GM21529 (cell line): ENCODE data around the gene GABARAP.

Experiments used
- ATAC-seq: cut with Tn5 transposase; IDR thresholded peaks from one replicate; pipeline ENCODE4 v1.9.1; 2021; ENCODE audit not compliant: unreplicated experiment

Gene GABARAP

DNA sequence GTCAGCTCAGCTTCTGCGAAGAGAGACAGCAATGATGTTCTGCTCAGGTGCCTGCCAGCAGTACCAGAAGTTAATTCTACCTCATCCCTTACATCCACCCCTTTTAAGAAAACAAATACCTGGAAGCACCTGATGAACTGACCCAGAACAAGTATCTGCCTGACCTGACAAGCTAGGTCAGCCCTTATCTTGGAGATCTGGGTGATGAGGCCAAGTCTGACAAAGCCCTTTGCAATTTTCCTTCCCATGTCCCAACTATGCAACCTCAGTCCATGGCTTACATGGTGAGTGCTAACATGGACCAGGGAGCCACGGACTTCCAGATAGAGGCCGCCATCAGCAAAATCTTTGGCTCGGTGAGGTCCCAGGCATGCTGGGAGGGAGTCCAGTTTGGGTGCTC is 18.9 kb downstream of the GABARAP start:
- ATAC-seq, result no peak

GRCh38 chr17:7222972-7223292 is 19.3 kb downstream of the GABARAP start:
- no peak for ATAC-seq

- no peak for ATAC-seq
These were observed 19.9 kb downstream of the GABARAP start for GRCh38 chr17:7222093-7222971.

DNA sequence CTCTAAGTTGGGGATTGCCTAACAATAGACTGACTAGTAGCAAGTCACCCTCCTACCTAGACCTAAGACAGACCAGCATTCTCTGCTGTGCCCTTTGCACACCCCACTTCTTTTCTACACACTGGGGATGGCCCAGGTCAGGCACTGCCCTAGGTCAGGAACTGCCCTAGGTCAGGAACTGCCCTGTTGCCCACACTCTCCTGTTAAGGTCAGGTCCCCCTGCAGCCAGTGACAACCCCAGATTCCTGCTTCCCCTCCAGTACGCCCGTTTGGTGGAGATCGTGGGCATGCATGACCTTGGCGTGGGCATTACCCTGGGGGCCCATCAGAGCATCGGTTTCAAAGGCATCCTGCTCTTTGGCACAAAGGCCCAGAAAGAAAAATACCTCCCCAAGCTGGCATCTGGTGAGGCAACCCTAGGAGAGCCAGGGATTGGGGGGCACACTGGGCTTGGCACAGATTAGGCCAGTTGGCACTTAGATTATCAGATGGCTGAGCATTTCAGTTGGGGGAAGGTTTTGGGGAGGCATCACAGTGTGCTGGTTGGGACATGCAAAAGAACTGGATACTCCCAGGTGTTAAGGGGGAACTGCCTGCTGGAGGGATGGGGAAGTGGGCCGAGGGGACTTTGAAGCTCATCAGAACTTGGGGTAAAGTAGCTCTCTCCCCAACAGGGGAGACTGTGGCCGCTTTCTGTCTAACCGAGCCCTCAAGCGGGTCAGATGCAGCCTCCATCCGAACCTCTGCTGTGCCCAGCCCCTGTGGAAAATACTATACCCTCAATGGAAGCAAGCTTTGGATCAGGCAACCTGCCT is 20.8 kb downstream of the GABARAP start:
- ATAC-seq, result no peak

GRCh38 chr17:7220593-7221277 is 21.5 kb downstream of the GABARAP start:
- ATAC-seq, result no peak

DNA sequence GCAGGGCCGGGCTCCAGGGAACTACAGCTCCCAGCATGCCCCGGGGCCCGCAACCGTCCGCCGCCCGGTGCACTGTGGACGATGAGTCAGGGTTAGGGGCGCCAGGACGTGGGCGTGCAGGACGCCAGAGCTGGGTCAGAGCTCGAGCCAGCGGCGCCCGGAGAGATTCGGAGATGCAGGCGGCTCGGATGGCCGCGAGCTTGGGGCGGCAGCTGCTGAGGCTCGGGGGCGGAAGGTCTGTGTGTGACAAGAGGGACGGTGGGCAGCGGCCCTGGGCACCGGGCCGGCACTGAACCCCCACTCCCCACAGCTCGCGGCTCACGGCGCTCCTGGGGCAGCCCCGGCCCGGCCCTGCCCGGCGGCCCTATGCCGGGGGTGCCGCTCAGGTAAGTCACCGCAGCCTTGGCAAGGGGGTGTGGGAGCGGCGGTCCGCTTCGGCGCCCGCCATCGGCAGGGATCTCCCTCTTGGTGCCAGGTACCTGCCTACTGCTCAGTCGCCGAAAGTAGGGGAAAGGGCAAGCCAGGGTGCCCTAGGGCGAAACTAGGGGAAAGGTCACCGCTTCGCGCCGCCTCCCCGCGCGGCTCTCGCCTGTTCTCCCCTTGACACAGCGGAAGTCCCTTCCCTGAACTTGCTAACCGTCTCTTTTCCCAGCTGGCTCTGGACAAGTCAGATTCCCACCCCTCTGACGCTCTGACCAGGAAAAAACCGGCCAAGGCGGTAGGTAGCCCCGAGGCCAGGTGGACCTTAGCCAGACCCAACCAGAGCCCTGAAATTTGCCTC is 22.2 kb downstream of the GABARAP start, which contains the start of the genes ACADVL and DLG4:
Gene ACADVL, plus strand, starts transcription at position 127 of the 781 bp plus-strand sequence. Its CDS starts 47 bp downstream, at position 174.
Gene DLG4, minus strand, starts transcription at position 25 of the 781 bp plus-strand sequence.
- ATAC-seq, result peak; percentile 49

DNA sequence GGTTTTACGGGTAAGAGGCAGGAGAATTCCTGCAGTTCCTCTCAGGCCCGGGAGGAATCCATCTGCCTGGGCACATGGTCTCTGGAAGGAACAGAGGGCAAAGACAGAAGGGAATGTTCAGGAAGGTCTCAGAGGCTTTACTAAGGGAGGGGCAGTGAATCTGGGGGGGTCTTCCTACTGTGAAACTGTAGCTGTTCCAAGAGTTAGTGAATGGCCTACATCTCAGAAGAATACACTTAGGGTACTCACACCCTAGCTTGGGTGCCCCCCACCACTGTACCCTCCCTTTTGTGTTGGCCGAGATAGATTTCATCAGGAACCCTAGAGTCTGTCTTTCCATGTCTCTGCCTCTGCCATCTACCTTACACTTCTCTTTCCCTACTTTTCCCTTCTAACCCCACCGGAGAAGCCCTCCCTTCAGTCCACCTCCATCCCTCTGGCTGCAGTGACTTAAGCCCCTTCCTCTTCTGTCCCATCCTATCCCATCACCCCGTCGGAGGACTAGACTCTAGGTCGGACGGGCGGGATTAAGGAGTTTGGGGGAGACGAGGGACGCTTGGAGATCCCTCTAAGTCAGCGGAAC is 22.9 kb downstream of the GABARAP start:
- no peak for ATAC-seq

DNA sequence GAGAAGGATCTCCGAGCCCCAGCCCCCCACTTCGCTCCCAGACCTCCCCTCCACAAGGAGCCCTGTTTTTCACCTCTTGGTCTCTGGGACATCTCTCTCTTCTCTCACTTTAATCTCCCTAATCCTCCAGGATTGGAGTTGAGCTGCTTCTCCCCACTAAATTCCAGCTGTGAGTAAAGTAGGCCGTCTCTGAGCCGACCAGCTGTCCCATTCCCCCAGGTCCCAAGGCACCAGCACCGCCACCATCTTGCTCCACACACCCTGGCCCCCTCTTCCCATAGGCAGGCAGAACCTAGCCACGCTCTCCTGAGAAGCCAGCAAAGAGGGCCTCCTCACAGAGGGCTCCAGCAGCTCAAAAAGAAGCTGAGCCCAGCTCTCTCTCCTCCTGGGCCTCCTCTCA is 23.5 kb downstream of the GABARAP start:
- no peak for ATAC-seq

DNA sequence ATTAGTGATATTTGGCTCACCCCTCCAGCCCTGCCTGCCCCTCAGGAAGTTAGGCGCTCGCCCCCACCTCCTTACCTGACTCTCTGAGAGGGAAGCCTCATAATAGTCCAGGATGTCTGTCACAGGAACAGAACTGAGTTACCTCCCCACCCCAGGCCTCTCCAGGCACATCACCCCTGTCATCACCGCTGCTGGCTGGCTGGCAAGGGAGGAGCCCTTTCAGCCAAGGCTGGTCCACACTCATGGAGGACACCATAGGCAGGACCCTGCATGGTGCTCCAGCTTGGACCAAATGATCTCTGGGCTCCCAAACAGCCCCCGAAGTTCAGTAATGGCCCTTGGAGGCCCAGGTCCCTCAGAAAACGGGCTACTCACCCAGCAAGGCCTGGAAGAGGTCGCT is 24.1 kb downstream of the GABARAP start:
- no peak for ATAC-seq

DNA sequence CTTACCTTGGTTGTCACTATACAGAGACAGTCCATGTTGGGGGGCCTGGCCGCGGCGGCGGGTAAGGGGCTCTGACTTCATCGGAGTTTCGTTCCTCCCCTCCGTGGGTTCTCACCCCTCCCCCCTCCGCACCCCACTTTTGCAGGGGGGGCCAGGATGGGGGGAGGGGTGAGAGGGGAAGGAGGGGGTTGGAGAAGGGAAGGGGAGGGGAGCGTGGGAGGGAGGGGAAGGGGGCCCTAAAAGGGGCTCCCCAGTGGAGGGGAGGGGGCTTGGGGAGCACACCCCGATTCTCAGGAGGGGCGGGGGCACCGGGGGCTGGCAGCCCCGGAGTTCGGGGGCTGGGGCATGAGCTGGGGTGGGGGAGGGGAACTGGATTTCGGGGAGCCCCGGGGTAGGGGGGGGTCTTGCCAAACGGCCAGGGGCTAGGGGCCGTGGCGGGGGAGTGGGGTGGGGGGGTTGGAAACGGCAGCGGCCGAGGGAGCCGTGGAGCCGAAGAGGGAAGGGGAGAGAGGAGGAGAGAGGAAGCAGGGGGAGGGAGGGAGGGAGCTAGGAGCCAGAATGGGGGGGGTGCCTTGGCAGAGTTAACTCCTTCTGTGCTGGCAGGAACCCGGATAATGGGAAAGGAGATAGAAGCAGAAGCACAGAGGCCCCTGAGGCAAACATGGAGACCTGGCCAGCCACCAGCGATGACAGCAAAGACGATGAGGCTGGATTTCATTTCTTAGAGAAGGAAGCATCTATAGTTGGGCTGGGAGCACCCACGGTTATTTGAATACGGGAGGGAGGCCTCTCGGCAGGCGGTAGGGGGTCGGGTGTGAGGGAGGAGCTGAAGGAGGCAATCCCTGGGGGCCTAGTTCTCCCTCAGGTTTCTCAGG is 24.9 kb downstream of the GABARAP start:
- no peak for ATAC-seq

DNA sequence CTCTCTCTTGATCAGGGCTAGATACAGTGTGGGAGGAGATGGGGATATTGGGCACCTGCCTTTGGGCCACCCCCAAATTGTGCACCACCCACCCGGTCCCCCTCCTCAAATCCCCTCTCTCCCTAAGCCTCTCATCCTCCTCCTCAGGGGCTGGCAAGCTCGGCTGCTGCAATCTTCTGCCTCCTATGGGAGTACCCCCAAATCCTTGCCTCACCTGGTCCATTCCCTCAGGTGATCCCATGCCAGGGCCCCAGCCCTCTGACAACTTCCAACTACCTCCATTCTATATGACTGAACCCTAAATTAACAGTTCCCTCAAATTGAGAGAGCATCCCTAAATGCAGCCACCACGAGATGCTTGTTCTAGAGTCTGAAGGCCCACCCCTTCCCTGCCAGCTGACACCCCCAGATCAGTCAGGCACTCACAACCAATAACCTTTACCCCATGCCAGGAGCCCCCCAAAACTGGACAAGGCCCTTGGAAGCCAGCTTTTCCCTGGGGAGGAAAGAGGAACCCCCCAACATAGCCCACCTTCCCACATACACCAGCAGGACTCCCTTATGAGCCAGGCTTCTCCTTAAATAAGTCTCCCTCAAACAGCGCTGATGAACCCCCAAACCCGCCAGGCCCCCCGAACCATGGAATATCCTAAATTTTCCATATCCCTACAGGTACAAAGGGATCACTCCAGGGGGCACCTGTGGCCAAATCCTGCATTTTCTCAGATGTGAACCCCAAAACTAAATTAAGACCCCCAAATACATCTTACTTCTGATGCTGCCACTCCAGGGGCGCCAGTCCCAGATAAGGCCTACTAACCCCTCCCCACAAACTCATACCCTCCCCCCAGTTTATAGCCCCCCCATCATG is 25.8 kb downstream of the GABARAP start:
- no peak for ATAC-seq

DNA sequence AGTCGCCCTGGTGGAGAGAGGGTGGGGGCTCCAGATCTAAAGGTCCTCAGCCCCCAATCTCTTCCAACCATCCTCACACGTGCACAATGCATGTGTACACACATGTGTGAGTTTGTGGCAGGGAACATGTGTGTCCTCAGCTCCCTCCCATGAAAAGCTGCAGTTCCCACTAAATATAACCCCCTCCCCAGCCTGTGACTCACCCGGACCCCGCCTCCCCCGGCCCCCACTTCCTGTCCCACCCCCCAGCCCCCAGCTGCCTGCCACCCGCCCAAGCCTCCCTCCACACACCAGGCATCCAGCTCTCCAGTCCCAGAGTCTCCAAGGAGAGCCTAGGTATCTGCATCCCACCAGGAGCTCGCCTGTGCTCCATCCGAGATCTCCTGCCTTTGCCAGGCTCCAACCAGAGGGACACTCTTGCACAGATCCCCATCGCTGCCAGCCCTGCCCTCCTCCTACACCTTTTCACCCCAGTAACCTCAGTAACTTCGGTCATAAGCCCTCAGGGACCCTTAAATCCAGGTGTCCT is 26.5 kb downstream of the GABARAP start:
- ATAC-seq, result no peak

GRCh38 chr17:7215136-7215638 is 27.1 kb downstream of the GABARAP start:
- no peak for ATAC-seq

GRCh38 chr17:7214300-7215135 is 27.7 kb downstream of the GABARAP start:
- peak; percentile 74 for ATAC-seq

- ATAC-seq, result no peak
These were observed 28.4 kb downstream of the GABARAP start for GRCh38 chr17:7213895-7214299.

DNA sequence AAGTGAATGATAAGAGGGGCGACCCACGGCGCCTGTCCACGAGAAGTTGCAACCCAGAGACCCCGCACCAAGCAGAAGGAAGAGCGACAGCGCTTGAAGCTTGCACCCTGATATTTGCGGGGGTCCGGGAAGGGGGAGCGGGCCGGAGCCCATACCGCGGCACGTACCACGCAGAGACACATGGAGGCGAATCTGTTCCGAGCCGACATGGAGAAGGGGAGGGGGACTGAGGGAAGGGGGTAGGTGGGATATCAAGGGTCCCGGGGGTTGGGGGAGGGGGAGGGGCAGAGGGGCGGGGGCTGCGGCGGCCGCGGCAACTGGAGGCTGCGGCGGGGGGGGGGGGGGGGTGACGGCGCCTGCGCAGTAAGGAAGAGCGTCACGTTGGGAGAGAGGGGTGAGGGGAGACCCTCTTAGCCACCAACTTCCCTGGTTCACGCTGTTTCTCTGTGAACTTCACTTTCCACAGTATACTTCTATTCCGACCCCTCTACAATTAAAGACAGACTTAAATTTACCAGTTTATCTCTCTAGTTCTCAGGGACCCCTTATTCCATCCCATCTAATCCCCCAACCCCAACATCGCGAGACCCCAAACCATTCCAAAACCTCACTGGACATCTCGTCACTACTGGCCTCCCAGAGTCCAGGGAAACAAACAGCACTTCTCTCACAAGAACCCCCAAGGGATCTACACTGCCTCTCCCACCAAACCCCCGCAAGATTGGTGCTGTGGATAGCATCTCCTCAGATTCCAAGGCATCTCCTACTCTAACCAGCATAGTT is 30.6 kb downstream of the GABARAP start:
- ATAC-seq, result no peak
